Ascending aorta (tissue), 2 donors: ENCODE results near the gene SLC19A1. TPM values are rescaled to one million over a fixed set of nuclear protein-coding genes. Genes with fewer than 3 reads are reported as not detected.

Experiments
- DNase-seq, 2 donors: peaks; one replicate each; pipeline ENCODE4 v3.0.0-alpha.2; 2019; ENCODE audit warnings: low spot score in 2 of 2
- H3K27ac ChIP-seq, 2 donors: fragments of 200-600 bp; sonication (generic); one replicate each; pipeline ENCODE4 v1.5.1; 2016 to 2017; ENCODE audit warnings: mild to moderate bottlenecking in 1 of 2
- H3K27me3 ChIP-seq: fragments of 200-600 bp; sonication (generic); one replicate; pipeline ENCODE4 v1.5.1; 2017
- H3K36me3 ChIP-seq, 2 donors: fragments of 200-600 bp; sonication (generic); one replicate each; pipeline ENCODE4 v1.5.1; 2016
- H3K4me1 ChIP-seq, 2 donors: fragments of 200-600 bp; sonication (generic); one replicate each; pipeline ENCODE4 v1.5.1; 2016 to 2017; ENCODE audit warnings: mild to moderate bottlenecking in 1 of 2
- H3K4me3 ChIP-seq, 2 donors: fragments of 200-600 bp; sonication (generic); one replicate each; pipeline ENCODE4 v1.5.1; 2016 to 2017; ENCODE audit warnings: mild to moderate bottlenecking in 1 of 2
- H3K9me3 ChIP-seq, 2 donors: fragments of 200-600 bp; sonication (generic); one replicate each; pipeline ENCODE4 v1.5.1; 2016
- CTCF ChIP-seq, 3 experiments: fragments of 200-600 bp in 2 of 3; fragments of 450-650 bp in 1 of 3; sonication (generic) in 2 of 3; IDR thresholded peaks; one replicate each; pipeline ENCODE4 v1.5.1; 2016 to 2019; ENCODE audit warnings: antibody characterized with exemption in 3 of 3, mild to moderate bottlenecking in 1 of 3, moderate library complexity in 1 of 3
- intact Hi-C: fragments of 100-400 bp; cut with DNase I; formaldehyde crosslinking; loops from one replicate; pipeline ENCODE4 v1.15.1; 2023
- total RNA-seq: library from RNA; depleted of rRNA; stranded (reverse); fragments of >200 nt; gene quantifications from one replicate; pipeline ENCODE4 v1.1.0, GENCODE V29; 2016

The SLC19A1 gene
- total RNA-seq, 1 donor from 2014 or later, result 8.4 TPM

- intact Hi-C loops, result no loop called here
- no peaks in the 10 kb centered on the region for H3K9me3 ChIP-seq
- H3K27ac ChIP-seq, result no peak overlapping the region
- no peaks in the 10 kb centered on the region for H3K27me3 ChIP-seq
- no peak overlapping the region for H3K4me3 ChIP-seq
- no peak for DNase-seq
- H3K36me3 ChIP-seq, result no peaks in the 10 kb centered on the region
- no peak for TF ChIP-seq CTCF (IDR thresholded peaks at IDR 0.05)
- H3K4me1 ChIP-seq, result no peaks in the 10 kb centered on the region
Measured at GRCh38 chr21:45572783-45573451, 30.7 kb upstream of the SLC19A1 start.

- DNase-seq, result no peak
- Histone ChIP-seq H3K4me3 (no peak overlapping the region), H3K9me3 (no peaks in the 10 kb centered on the region), H3K27ac (no peak overlapping the region), H3K27me3 (no peaks in the 10 kb centered on the region), H3K4me1 (no peaks in the 10 kb centered on the region), H3K36me3 (no peaks in the 10 kb centered on the region)
- intact Hi-C loops, result no loop called here
- TF ChIP-seq CTCF (IDR thresholded peaks at IDR 0.05), result no peak
Measured at GRCh38 chr21:45572231-45572630, 30.0 kb upstream of the SLC19A1 start.

DNA sequence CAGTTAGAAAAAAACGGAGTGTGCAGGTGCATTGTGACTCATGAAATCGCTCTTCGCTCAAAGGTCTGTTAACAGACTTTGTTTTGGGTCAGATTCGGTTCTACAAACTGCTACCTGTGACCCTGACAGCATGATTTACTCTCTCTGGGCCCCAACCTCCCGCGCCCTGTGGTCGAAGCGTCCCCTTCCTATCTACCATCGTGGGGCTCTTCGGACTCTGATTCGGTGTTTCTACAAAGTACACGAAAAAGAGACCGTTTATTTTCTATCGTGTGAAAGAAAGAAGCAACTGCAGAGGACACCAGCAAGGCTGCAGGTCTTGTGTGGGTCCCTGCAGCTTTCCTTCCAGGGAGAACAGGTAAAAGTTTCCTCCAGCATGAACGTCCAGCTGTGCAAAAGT lies 29.4 kb upstream of the SLC19A1 start:
- Histone ChIP-seq H3K27me3 (no peaks in the 10 kb centered on the region), H3K4me1 (no peaks in the 10 kb centered on the region), H3K36me3 (no peaks in the 10 kb centered on the region), H3K27ac (no peak overlapping the region), H3K9me3 (no peaks in the 10 kb centered on the region), H3K4me3 (no peak overlapping the region)
- intact Hi-C loops, result no loop called here
- no peak for TF ChIP-seq CTCF (IDR thresholded peaks at IDR 0.05)
- DNase-seq, result no peak

- H3K4me1 ChIP-seq, result no peaks in the 10 kb centered on the region
- intact Hi-C loops, result no loop called here
- no peak overlapping the region for H3K27ac ChIP-seq
- no peaks in the 10 kb centered on the region for H3K36me3 ChIP-seq
- H3K27me3 ChIP-seq, result no peaks in the 10 kb centered on the region
- H3K4me3 ChIP-seq, result no peak overlapping the region
- TF ChIP-seq CTCF (IDR thresholded peaks at IDR 0.05), result no peak
- H3K9me3 ChIP-seq, result no peaks in the 10 kb centered on the region
- DNase-seq, result no peak
Measured at GRCh38 chr21:45570826-45571601, 28.8 kb upstream of the SLC19A1 start.

DNA sequence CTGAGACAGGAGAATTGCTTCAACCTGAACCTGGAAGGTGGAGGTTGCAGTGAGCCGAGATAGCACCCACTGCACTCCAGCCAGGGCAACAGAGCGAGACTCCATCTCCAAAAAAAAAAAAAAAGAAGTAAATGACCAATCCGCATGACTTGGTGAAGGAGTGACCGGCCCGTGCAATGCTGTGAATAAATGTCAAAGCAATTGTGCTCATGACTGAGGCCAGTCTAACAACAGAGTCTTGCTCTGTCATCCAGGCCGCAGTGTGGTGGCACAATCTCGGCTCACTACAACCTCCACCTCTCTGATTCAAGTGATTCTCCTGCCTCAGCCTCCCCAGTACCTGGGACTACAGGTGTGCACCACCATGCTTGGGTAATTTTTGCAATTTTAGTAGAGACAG lies 27.8 kb upstream of the SLC19A1 start:
- Histone ChIP-seq H3K4me1 (no peaks in the 10 kb centered on the region), H3K9me3 (no peaks in the 10 kb centered on the region), H3K27ac (no peak overlapping the region), H3K36me3 (no peaks in the 10 kb centered on the region), H3K4me3 (no peak overlapping the region), H3K27me3 (no peaks in the 10 kb centered on the region)
- TF ChIP-seq CTCF (IDR thresholded peaks at IDR 0.05), result no peak
- DNase-seq, result peak in 1 of 2 donors; percentile 40
- intact Hi-C loops, result no loop called here
